VCaP (cell line): ENCODE data around the gene RPS25.

Experiments
- H3K27ac ChIP-seq: fragments of 450-650 bp; 2 replicates; pipeline ENCODE4 v1.5.1; 2017
- TF ChIP-seq, protein P1 (sequence below): fragments of 450-650 bp; conservative IDR thresholded peaks from 2 replicates; pipeline ENCODE4 v1.5.1; 2017; ENCODE audit warnings: mild to moderate bottlenecking, moderate library complexity

The RPS25 gene

GRCh38 chr11:119026970-119027369, 8.8 kb upstream of the RPS25 start:
- H3K27ac ChIP-seq, result no peak overlapping the region
- TF ChIP-seq, protein P1, sequence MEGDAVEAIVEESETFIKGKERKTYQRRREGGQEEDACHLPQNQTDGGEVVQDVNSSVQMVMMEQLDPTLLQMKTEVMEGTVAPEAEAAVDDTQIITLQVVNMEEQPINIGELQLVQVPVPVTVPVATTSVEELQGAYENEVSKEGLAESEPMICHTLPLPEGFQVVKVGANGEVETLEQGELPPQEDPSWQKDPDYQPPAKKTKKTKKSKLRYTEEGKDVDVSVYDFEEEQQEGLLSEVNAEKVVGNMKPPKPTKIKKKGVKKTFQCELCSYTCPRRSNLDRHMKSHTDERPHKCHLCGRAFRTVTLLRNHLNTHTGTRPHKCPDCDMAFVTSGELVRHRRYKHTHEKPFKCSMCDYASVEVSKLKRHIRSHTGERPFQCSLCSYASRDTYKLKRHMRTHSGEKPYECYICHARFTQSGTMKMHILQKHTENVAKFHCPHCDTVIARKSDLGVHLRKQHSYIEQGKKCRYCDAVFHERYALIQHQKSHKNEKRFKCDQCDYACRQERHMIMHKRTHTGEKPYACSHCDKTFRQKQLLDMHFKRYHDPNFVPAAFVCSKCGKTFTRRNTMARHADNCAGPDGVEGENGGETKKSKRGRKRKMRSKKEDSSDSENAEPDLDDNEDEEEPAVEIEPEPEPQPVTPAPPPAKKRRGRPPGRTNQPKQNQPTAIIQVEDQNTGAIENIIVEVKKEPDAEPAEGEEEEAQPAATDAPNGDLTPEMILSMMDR, result no peak

DNA sequence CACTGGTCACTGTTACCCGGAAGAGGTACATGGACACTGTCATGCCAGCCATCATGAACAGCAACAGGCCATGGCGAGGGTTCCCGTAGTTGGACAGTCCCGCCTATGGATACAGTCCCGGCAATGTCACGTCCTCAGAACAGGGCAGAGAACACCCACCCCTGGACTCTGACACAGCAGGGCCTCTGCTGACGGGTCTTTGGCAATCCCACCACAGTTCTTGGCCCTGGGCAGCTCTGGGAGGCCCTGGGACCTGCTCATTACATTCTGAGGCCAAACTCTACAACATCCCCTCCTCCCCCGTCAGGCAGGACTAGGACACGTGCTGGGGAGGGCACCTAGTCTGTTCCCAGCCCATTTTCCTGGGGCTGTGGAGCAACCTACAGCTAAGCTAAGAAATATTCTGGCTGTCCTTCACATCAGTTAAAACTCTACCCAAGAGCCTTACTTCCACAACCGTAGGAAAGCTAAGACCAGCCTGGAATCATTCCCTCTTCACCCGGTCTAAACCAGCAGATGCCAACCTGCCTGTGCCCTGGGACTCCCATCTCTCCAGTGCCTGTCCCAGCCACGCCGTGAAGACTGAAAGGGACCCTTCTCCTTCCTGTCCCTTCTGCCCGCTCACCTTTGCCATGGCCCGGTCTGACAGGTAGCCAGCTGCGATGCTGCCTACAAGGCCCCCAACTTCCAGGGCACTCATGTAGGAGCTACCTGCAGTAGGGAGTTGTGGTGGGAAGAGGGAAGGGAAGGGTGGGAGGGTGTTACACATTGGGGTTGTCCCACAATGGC, 8.0 kb upstream of the RPS25 start:
- H3K27ac ChIP-seq, result no peak overlapping the region
- TF ChIP-seq, protein P1, result no peak

DNA sequence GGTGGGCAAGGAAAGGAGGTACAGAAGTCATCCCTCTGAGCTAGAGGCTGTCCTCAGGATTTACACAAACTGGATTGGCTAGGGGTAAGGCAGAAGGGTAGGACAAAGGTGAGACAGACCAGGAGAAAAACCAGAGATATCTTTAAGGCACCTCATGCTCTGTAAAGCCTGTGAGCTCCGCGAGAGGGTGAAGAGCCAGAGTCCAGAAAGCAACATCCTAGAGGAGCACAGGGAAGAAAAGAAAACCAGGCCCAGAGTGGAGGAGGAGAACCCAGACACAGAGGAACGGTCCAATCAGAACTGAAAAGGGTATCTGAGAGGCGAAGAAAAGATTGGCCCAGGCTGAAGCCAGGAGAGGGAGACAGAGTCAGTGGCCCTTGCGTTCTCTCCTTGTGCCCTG, 7.4 kb upstream of the RPS25 start:
- TF ChIP-seq, protein P1, result no peak
- no peak overlapping the region for H3K27ac ChIP-seq

GRCh38 chr11:119025099-119025473, 6.9 kb upstream of the RPS25 start:
- TF ChIP-seq, protein P1, result no peak
- H3K27ac ChIP-seq, result no peak overlapping the region

- TF ChIP-seq, protein P1, result no peak
Measured at GRCh38 chr11:119024430-119025098, 6.4 kb upstream of the RPS25 start.

DNA sequence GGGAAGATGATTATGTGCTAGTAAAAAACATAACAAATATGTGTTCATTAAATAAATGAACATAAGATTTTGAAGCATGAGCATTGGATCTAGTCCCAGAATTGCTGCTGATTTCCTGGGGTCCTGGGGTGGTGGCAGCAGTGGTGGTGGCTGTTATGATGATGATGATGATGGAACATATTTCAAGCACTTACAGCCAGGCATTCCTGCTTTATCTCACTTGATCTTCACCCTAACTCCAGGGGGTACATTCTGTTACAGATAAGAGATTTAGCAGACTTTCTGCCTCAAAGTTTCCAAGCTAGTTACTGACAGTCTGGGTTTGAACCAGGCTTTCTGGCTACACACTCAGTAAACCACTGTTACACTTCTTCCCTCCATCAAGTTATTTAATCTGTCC, 5.6 kb upstream of the RPS25 start:
- TF ChIP-seq, protein P1, result no peak
- no peak overlapping the region; the same call in 1 of the 2 replicates for H3K27ac ChIP-seq

More at GRCh38 chr11:119024430-119025098, 6.4 kb upstream of the RPS25 start:
- H3K27ac ChIP-seq, result no peak overlapping the region

- H3K27ac ChIP-seq, result peak overlapping the region; percentile 96
- TF ChIP-seq, protein P1, result no peak
Measured at GRCh38 chr11:119021631-119022030, 3.5 kb upstream of the RPS25 start.
